HL-60 (cell line): Measurements from ENCODE around the gene ANKRD9.
A peak's percentile ranks its signal among the peaks of the same experiment; 100 is the strongest.

Source experiments
- DNase-seq, 2 experiments: peaks; one replicate each; pipeline ENCODE4 v3.0.0-alpha.2; 2010 to 2020; ENCODE audit warnings: low read depth in 1 of 2, low spot score in 1 of 2
- H3K27ac ChIP-seq: fragments of 250-450 bp; sonication (Bioruptor Pico); replicated peaks from 2 replicates; pipeline ENCODE4 v1.5.1; 2020; ENCODE audit warnings: mild to moderate bottlenecking, moderate library complexity
- H3K27me3 ChIP-seq: fragments of 250-450 bp; sonication (Bioruptor Pico); 2 replicates; pipeline ENCODE4 v1.5.1; 2021; ENCODE audit warnings: mild to moderate bottlenecking, moderate library complexity; ENCODE audit not compliant: insufficient read depth, poor library complexity, severe bottlenecking
- H3K4me3 ChIP-seq: replicated peaks from 2 replicates; pipeline ENCODE4 v1.5.1; 2011; ENCODE audit warnings: mild to moderate bottlenecking, control low read depth, low read length; ENCODE audit not compliant: insufficient read depth
- CTCF ChIP-seq: IDR thresholded peaks from one replicate; pipeline ENCODE4 v1.5.1; 2011; ENCODE audit warnings: low read length, control low read depth, inconsistent platforms; ENCODE audit not compliant: insufficient read depth
- GABPA ChIP-seq: IDR thresholded peaks from 2 replicates; pipeline ENCODE4 v1.6.1; 2012; ENCODE audit warnings: low read depth
- POLR2AphosphoS5 ChIP-seq: IDR thresholded peaks from 2 replicates; pipeline ENCODE4 v1.6.1; 2012; ENCODE audit warnings: low read depth
- REST ChIP-seq: IDR thresholded peaks from 2 replicates; pipeline ENCODE4 v1.6.1; 2012; ENCODE audit warnings: low read depth; ENCODE audit not compliant: insufficient replicate concordance
- SPI1 ChIP-seq: IDR thresholded peaks from 2 replicates; pipeline ENCODE4 v1.6.1; 2012; ENCODE audit warnings: low read depth, mild to moderate bottlenecking, borderline replicate concordance

ANKRD9 gene

GRCh38 chr14:102517392-102518062 lies 8.0 kb upstream of the ANKRD9 start:
- peak overlapping the region; percentile 53 for H3K27ac ChIP-seq
- H3K27me3 ChIP-seq = no peaks in the 10 kb centered on the region
- peak; percentile 41 to 49 for DNase-seq
- H3K4me3 ChIP-seq = peak overlapping the region; percentile 66
- TF ChIP-seq SPI1 (peak; percentile 57; the same call in 1 of the 2 replicates), GABPA (no peak), POLR2AphosphoS5 (peak; percentile 50; the same call in 1 of the 2 replicates), REST (no peak), CTCF (no peak)

- Histone ChIP-seq H3K27me3 (no peaks in the 10 kb centered on the region), H3K27ac (peak overlapping the region; percentile 53), H3K4me3 (peak overlapping the region; percentile 66)
- TF ChIP-seq POLR2AphosphoS5 (no peak), CTCF (peak; percentile 47)
- DNase-seq = peak in 1 of 2 experiments; percentile 29
Observed at GRCh38 chr14:102516531-102517391, 7.2 kb upstream of the ANKRD9 start.

- Histone ChIP-seq H3K27ac (no peak overlapping the region), H3K27me3 (no peaks in the 10 kb centered on the region), H3K4me3 (no peak overlapping the region)
- TF ChIP-seq CTCF = no peak
- TF ChIP-seq POLR2AphosphoS5 = no peak
- TF ChIP-seq GABPA = no peak
- TF ChIP-seq SPI1 = no peak
- TF ChIP-seq REST = no peak
- no peak for DNase-seq
Observed at GRCh38 chr14:102514987-102515733, 5.6 kb upstream of the ANKRD9 start.
